ENCODE data around the gene TBC1D2B. TPM values are rescaled to one million over a fixed set of nuclear protein-coding genes. Genes with fewer than 3 reads are reported as not detected.

Gene TBC1D2B
- total and polyA plus RNA-seq, 8 donors, result 9.3 to 61.7 (median 38.8) TPM

DNA sequence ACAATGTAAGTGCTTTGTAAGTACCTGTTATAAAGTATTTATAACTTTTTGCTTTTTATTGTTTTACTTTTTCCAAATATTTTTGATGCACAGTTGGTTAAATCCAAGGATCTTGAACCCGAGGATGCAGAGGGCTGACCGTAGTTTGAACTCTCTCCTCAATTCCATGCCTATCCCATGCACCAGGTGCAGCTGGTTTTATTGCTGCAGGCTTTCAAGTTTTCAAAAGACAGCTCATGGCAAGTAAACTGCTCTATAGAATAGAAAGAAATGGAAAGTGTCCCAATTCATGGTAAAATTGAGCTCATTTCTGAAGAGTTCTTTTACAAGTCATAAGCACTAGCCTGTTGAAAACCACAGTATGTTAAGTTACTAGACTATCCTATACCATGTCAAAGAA lies 131.9 kb downstream of the TBC1D2B start:
- Histone ChIP-seq H3K36me3 (no peaks in the 10 kb centered on the region), H3K27me3 (no peaks in the 10 kb centered on the region), H3K9me3 (no peaks in the 10 kb centered on the region), H3K4me3 (no peak overlapping the region), H3K4me1 (peaks cover 0 to 11% (median 8%) of the 10 kb centered on the region in 4 donors), H3K27ac (no peak overlapping the region)
- intact Hi-C loops (cut with DNase I; ENCODE audit: low total_unique reads), result loop anchor here (10.0 kb wide), 1 partner anchor 799 kb away; no protein-coding TSS in a partner anchor
- TF ChIP-seq POLR2AphosphoS5 (IDR thresholded peaks at IDR 0.05) (no peak), CTCF (IDR thresholded peaks at IDR 0.05) (no peak), EP300 (IDR thresholded peaks at IDR 0.05) (no peak), POLR2A (IDR thresholded peaks at IDR 0.05) (no peak)
- DNase-seq, result no peak
- WGBS, 5 donors, result 83 to 91% (median 87%) methylated on average over 2 of the region's 2 CpGs

Small RNAs within 50 kb of the gene (small RNA-seq; reads per million reads assigned to genes)
- gene RF00092, result 0 reads per million in 4 donors

Other genes with a start within 250 kb of the TBC1D2B start
- gene SH2D7, start 14.8 kb upstream of the TBC1D2B start, total RNA-seq, result under 1 TPM in 2 of 5 donors, not detected in 3; 0.29 to 0.45 TPM
- not detected for gene SH2D7, start 14.8 kb upstream of the TBC1D2B start, polyA plus RNA-seq
- gene CIB2, start 53.7 kb upstream of the TBC1D2B start, total RNA-seq, result 10 to 100 TPM in 1 of 5 donors, 1 to 10 TPM in 2, under 1 TPM in 1, not detected in 1; 0.87 to 20.4 (median 3.4) TPM
- gene CIB2, start 53.7 kb upstream of the TBC1D2B start, polyA plus RNA-seq, result 10 to 100 TPM in 1 of 3 donors, 1 to 10 TPM in 1, under 1 TPM in 1; 0.80 to 13.1 (median 5.2) TPM
- 100 to 1,000 TPM in 2 of 5 donors, 10 to 100 TPM in 3; 42.9 to 731 (median 68.4) TPM for gene IDH3A, start 71.7 kb upstream of the TBC1D2B start, total RNA-seq
- gene IDH3A, start 71.7 kb upstream of the TBC1D2B start, polyA plus RNA-seq, result 10 to 100 TPM; 25.5 to 35.3 (median 25.6) TPM
- gene ACSBG1, start 156.9 kb upstream of the TBC1D2B start, total RNA-seq, result 1 to 10 TPM in 1 of 5 donors, under 1 TPM in 1, not detected in 3; under 0.01 to 1.5 TPM
- under 1 TPM; 0.12 to 0.30 (median 0.15) TPM for gene ACSBG1, start 156.9 kb upstream of the TBC1D2B start, polyA plus RNA-seq
- gene DNAJA4, start 186.9 kb upstream of the TBC1D2B start, total RNA-seq, result 10 to 100 TPM in 4 of 5 donors, not detected in 1; 30.3 to 53.6 (median 37.9) TPM
- 10 to 100 TPM; 11.4 to 12.9 (median 12.8) TPM for gene DNAJA4, start 186.9 kb upstream of the TBC1D2B start, polyA plus RNA-seq
- gene SKIC8, start 221.9 kb upstream of the TBC1D2B start, total RNA-seq, result 100 to 1,000 TPM in 1 of 5 donors, 10 to 100 TPM in 4; 22.2 to 119 (median 58.4) TPM
- 10 to 100 TPM; 40.3 to 60.2 (median 49.3) TPM for gene SKIC8, start 221.9 kb upstream of the TBC1D2B start, polyA plus RNA-seq

Data from stomach (tissue), 9 donors.